GM23248 (cell line): ENCODE measurements around the gene SLC44A4.

Experiments
- EZH2 ChIP-seq: fragments of 200-600 bp; sonication (generic); IDR thresholded peaks from 2 replicates; pipeline ENCODE4 v1.6.1; 2018; ENCODE audit warnings: antibody characterized with exemption, mild to moderate bottlenecking; ENCODE audit not compliant: insufficient read depth, poor library complexity, severe bottlenecking
- EZH2phosphoT487 ChIP-seq: fragments of 200-600 bp; sonication (generic); IDR thresholded peaks from 2 replicates; pipeline ENCODE4 v1.6.1; 2018; ENCODE audit warnings: antibody characterized with exemption, moderate library complexity, mild to moderate bottlenecking, low read depth; ENCODE audit not compliant: insufficient read depth

DNA sequence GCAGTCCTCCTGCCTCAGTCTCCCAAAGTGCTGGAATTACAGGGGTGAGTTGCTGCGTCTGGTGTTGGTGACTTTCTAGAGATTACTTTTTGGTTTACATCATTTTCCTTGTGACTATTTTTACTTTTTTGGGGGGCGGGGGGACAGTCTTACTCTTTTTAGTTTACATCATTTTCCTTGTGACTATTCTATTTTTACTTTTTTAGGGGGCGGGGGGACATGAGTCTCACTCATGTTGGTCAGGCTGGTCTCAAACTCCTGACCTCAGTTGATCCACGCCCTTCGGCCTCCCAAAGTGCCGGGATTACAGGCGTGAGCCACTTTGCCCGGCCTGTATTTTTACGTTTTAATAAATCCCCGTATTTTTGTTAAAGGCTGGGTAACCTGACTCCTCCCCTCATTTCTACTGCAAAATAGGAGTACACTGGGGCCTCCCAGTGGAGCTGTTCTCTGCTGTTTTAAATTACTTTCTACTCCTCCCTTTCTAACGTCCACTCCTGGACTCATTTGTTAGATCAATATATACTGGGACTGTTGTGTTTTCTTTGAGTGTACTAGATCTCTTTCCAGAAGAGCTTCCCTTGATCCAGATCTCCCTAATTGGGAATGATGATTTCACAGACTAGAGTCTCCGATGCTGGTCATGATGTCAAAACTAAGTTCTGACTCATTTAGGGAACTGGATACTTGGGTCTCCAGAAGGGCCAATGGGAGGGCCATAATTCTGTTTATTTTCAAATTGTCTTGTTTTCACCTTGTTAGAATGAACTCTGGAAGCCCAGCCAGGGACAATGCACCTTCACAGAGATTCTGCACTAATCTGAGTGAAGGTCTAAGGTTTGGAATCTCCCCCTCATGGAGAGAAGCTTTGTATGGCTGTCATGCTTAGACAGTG, 42.1 kb downstream of the SLC44A4 start:
- TF ChIP-seq EZH2 (no peak), EZH2phosphoT487 (no peak)
